ENCODE data around the gene MARCHF3.
"Not testable (repeated sequence)": the region's sequence is repeated elsewhere in the genome, so short reads cannot be mapped to it uniquely, and the experiment has no call there.

MARCHF3 gene

GRCh38 chr5:127030259-127031146 is at the start of gene MARCHF3:
Gene MARCHF3 (minus strand): TSS chr5:127030558. CDS start chr5:126918171, 112,387 bp downstream.
- in situ Hi-C loops (cut with HindIII; ENCODE audit: low sequenced_read_pairs) = no loop called here

- in situ Hi-C loops (cut with HindIII; ENCODE audit: low sequenced_read_pairs) = loop anchor here (5.0 kb wide), 1 partner anchor 412 kb away; no protein-coding TSS in a partner anchor
These were observed 49.7 kb upstream of the MARCHF3 start for GRCh38 chr5:127079994-127080491.

- in situ Hi-C loops (cut with HindIII; ENCODE audit: low sequenced_read_pairs) = loop anchor here (5.0 kb wide), 1 partner anchor 415 kb away; no protein-coding TSS in a partner anchor
These were observed 47.0 kb upstream of the MARCHF3 start for GRCh38 chr5:127077366-127077765.

GRCh38 chr5:127076315-127077129 is 46.2 kb upstream of the MARCHF3 start:
- in situ Hi-C loops (cut with HindIII; ENCODE audit: low sequenced_read_pairs) = loop anchor here (5.0 kb wide), 1 partner anchor 416 kb away; no protein-coding TSS in a partner anchor

GRCh38 chr5:127074466-127074865 is 44.1 kb upstream of the MARCHF3 start:
- in situ Hi-C loops (cut with HindIII; ENCODE audit: low sequenced_read_pairs) = no loop called here

- in situ Hi-C loops (cut with HindIII; ENCODE audit: low sequenced_read_pairs) = no loop called here
These were observed 42.8 kb upstream of the MARCHF3 start, which contains the start of gene C5orf63 for GRCh38 chr5:127072861-127073846. Gene C5orf63 (minus strand): TSS chr5:127073502. CDS start chr5:127058995, 14,507 bp downstream.

- in situ Hi-C loops (cut with HindIII; ENCODE audit: low sequenced_read_pairs) = no loop called here
These were observed 39.9 kb upstream of the MARCHF3 start for GRCh38 chr5:127070243-127070642.

- in situ Hi-C loops (cut with HindIII; ENCODE audit: low sequenced_read_pairs) = loop anchor here (10.0 kb wide), 1 partner anchor 366 kb away; no protein-coding TSS in a partner anchor
These were observed 38.3 kb upstream of the MARCHF3 start for GRCh38 chr5:127068493-127069214.

GRCh38 chr5:127066721-127067120 is 36.4 kb upstream of the MARCHF3 start:
- in situ Hi-C loops (cut with HindIII; ENCODE audit: low sequenced_read_pairs) = loop anchor here (10.0 kb wide), 1 partner anchor 368 kb away; no protein-coding TSS in a partner anchor

- in situ Hi-C loops (cut with HindIII; ENCODE audit: low sequenced_read_pairs) = loop anchor here (10.0 kb wide), 1 partner anchor 370 kb away; no protein-coding TSS in a partner anchor
These were observed 34.0 kb upstream of the MARCHF3 start for GRCh38 chr5:127064253-127064840.

- in situ Hi-C loops (cut with HindIII; ENCODE audit: low sequenced_read_pairs) = loop anchor here (10.0 kb wide), 1 partner anchor 371 kb away; no protein-coding TSS in a partner anchor
These were observed 33.0 kb upstream of the MARCHF3 start for GRCh38 chr5:127063257-127063913.

GRCh38 chr5:127061956-127062355 is 31.6 kb upstream of the MARCHF3 start:
- in situ Hi-C loops (cut with HindIII; ENCODE audit: low sequenced_read_pairs) = loop anchor here (10.0 kb wide), 1 partner anchor 373 kb away; no protein-coding TSS in a partner anchor

GRCh38 chr5:127061537-127061936 is 31.2 kb upstream of the MARCHF3 start:
- in situ Hi-C loops (cut with HindIII; ENCODE audit: low sequenced_read_pairs) = loop anchor here (10.0 kb wide), 1 partner anchor 373 kb away; no protein-coding TSS in a partner anchor

- in situ Hi-C loops (cut with HindIII; ENCODE audit: low sequenced_read_pairs) = loop anchor here (10.0 kb wide), 1 partner anchor 374 kb away; no protein-coding TSS in a partner anchor
These were observed 30.2 kb upstream of the MARCHF3 start for GRCh38 chr5:127060470-127060985.

- in situ Hi-C loops (cut with HindIII; ENCODE audit: low sequenced_read_pairs) = no loop called here
These were observed 26.5 kb upstream of the MARCHF3 start for GRCh38 chr5:127056896-127057295.

- in situ Hi-C loops (cut with HindIII; ENCODE audit: low sequenced_read_pairs) = no loop called here
These were observed 25.7 kb upstream of the MARCHF3 start for GRCh38 chr5:127055880-127056653.

GRCh38 chr5:127053551-127053950 is 23.2 kb upstream of the MARCHF3 start:
- in situ Hi-C loops (cut with HindIII; ENCODE audit: low sequenced_read_pairs) = not testable (repeated sequence)

Data from endothelial cell of hepatic sinusoid (primary cell).